DMS153 (cell line): ENCODE data around the gene ENSA.
"Not testable (repeated sequence)": the region's sequence is repeated elsewhere in the genome, so short reads cannot be mapped to it uniquely, and the experiment has no call there.

Source experiments
- DNase-seq: peaks from one replicate; lab custom pipeline; 2025; lab: John Stamatoyannopoulos, UW

Gene ENSA

GRCh38 chr1:150621497-150622302, 7.7 kb downstream of the ENSA start:
- DNase-seq, result no peak

DNA sequence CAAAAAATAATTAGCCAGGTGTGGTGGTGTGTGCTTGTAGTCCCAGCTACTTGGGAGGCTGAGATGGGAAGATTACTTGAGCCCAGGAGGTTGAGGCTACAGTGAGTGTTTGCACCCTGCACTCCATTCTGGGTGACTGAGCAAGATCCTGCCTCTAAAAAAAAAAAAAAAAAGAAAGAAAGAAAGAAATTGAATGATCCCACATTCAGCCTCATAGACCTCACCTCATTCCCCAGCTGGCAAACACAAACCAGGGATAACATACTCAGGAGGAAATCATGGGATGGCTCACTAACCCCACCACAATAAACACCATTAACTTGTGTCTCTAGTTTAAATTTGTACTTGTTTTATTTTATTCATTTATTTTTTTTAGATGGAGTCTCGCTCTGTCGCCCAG, 8.5 kb downstream of the ENSA start:
- DNase-seq, result no peak

GRCh38 chr1:150619576-150620509, 9.6 kb downstream of the ENSA start:
- peak; percentile 37 for DNase-seq

DNA sequence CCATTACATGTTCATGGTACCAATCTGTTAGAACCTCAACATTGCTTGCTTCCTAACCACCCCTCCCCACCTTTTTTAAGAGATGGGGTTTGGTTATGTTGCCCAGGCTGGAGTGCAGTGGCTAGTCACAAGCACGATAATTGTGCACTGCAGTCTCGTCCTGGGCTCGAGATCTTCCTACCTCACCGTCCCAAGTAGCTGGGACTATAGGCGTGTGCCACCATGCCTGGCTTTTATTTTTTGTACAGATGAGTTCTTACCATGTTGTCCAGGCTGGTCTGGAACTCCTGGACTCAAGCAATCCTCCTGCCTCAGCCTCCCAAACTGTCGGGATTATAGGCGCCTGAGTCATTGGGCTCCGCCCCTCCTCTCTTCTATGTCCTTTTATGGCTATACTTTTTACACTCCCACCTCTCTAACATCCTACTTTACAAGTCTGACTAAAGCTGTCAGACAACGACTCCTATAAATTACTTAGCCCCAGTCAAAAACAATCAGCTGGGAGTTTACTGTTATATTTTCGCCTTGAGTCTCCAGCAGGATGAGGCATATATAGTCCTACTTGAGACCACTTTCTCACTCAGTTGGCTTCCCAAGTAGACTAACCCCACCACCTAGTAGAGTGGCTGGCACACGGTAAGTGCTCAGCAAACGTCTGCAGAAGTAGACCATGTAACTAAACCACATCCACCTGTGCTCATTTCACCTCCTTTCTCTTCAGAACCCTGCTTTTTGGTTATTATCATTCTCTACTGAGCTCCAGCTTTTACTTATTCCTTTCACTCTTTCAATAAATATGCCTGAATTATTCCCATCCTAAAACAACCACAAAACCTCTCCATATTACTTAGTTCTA, 13.8 kb downstream of the ENSA start:
- no peak for DNase-seq

GRCh38 chr1:150613061-150613920, 16.1 kb downstream of the ENSA start:
- DNase-seq, result peak; percentile 97

- no peak for DNase-seq
Observed at GRCh38 chr1:150612014-150612345, 17.4 kb downstream of the ENSA start.

DNA sequence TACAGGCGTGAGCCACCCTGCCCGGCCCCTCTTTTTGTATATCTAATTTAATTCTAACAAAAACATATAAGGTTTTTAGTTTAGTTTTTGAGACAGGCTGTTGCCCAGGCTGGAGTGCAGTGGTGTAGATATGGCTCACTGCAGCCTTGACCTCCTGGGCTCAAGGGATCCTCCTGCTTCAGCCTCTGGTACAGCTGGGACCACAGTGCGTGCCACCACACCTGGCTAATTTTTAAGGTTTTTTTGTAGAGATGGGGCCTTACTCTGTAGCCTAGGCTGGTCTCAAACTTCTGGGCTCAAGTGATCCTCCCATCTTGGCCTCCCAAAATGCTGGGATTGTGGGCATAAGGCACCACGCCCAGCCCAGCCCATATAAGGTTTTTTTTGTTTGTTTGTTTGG, 18.8 kb downstream of the ENSA start:
- no peak for DNase-seq

DNA sequence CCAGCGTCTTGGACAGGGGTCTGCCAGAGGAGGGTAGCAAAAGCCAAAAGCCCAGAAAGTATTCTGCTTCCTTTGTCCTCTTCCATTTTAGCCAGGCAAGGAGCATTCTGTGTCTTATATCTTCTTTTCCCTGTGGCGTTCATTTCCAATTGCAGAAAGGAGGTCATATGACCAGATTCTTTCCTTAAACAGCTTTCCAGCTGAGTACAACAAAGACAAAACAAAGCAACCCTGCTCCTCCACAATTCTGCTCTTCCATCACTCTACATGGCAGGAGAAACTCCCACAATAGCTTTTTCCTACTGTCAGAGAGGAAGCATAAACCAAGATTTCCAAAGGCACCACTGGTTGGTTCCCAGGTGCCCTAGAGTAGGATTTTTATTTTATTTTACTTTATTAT, 19.7 kb downstream of the ENSA start:
- no peak for DNase-seq

DNA sequence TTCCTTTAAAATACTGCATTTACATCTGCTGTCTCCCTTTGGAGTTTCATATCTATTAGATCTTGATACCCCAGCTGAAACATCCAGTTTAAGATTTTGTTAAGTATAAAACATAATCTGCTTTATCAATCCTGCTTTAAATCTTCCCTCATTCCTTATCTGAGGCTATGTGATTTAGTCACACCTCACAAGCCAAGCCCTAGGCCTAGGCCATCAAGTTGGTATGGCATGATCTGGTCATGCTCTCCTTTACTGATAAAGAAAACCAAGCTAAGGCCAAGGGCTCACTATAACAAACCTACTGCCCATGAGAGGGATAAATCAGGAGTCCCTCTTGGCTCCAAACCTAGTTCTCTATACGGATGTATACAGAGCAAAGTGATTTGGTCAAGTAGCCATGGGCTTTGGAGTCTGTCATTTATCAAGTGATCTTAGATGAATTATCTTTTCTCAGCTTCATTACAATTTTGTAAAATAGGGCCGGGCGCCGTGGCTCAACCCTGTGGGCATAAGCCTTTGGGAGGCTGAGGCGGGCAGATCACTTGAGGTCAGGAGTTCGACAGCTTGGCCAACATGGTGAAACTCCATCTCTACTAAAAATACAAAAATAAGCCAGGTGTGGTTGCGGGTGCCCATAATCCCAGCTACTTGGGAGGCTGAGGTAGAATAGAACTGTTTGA, 22.8 kb downstream of the ENSA start:
- DNase-seq, result no peak

DNA sequence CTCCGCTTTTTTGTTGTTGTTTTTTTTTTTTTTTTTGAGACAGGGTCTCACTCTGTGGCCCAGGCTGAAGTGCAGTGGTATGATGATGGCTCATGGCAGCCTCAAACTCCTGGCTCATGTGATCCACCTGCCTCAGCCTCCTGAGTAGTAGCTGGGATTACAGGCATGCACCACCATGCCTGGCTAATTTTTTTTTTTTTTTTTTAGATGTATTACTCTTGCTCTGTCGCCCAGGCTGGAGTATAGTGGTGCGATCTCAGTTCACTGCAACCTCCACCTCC, 24.0 kb downstream of the ENSA start:
- not testable (repeated sequence) for DNase-seq

GRCh38 chr1:150604226-150604588, 25.2 kb downstream of the ENSA start:
- no peak for DNase-seq

GRCh38 chr1:150603711-150604110, 25.7 kb downstream of the ENSA start:
- DNase-seq, result no peak

- not testable (repeated sequence) for DNase-seq
Observed at GRCh38 chr1:150602372-150602771, 27.0 kb downstream of the ENSA start.

DNA sequence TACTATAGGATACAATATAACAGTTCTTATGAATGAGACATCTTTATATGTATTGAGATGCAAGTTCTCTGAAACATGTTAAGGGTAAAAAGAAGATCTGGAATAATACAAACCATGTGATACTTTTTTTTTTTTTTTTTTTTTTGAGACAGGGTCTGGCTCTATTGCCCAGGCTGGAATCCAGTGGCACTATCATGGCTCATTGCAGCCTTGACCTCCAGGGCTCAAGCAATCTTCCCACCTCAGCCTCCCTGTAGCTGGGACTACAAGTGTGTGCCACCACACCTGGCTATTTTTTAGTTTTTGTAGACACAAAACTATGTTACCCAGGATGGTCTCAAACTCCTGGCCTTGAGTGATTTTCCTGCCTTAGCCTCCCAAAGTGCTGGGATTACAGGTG, 27.9 kb downstream of the ENSA start:
- DNase-seq, result no peak

GRCh38 chr1:150598346-150598745, 31.1 kb downstream of the ENSA start:
- not testable (repeated sequence) for DNase-seq

DNA sequence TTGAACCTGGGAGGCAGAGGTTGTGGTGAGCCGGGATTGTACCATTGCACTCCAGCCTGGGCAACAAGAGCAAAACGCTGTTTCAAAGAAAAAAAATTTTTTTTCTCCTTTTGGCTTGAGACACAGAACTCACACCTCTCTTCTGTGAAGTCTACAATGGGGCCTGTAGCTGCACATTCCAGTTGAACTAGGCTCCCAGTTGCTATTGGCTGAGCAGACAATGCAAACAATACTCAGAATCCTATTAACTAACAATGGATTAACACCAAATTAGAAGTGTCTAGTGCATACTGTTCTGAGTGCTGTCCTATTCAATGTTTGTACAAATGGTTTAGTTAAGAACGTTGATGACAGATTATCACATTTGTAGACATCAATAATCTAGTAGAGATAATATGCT, 32.4 kb downstream of the ENSA start:
- DNase-seq, result no peak

DNA sequence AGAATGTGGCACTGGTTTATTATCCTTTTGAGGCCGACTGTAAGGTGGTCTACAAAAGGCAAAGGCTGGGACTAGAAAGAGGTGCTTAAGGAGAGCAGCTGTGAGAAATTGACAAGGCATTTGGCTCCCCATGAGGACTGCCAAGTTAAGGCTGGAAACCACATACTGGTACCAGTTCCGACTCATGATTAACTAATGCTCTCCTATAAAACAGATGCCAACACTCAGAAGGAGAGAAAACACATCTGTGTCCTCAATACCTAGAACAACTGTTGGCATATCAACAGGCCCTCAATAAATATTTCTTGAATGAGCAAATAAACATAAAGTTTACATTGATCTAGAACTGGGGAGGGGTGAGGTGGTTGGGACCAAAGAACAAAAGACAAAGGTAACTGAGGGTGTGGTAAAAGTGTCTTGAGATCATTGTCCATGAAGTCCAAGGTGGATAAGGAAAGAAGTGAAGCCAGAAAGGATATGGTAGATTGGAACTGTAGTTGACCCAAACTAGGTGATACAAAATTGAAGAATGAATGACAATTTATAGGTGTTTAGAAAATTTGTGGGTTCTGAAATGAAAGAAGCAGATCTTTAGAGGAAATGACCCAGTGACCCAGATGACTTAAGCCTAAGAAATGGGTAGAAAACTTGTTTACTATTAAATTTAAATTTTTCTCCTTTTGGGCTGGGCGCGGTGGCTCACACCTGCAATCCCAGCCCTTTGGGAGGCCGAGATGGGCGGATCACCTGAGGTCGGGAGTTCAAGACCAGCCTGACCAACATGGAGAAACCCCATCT, 33.1 kb downstream of the ENSA start:
- DNase-seq, result no peak

DNA sequence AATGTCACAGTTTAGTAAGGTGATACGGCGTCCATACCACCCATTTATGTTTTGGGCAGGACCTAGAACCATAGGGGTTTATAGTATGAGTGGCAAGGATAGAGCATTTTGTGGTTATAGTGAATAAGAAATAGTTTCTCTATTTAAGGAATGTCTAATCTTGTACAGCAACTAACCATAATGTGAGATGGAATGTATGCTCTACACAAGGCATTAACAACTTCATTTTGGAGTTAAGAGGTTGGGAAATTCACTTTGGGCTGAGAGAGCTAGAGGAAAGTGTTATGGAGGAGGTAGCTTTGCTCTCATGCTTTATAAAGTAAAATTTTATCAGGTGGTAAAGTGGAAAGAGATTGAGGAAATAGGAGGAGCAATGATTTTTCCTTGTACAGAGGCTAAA, 47.0 kb downstream of the ENSA start:
- DNase-seq, result no peak

DNA sequence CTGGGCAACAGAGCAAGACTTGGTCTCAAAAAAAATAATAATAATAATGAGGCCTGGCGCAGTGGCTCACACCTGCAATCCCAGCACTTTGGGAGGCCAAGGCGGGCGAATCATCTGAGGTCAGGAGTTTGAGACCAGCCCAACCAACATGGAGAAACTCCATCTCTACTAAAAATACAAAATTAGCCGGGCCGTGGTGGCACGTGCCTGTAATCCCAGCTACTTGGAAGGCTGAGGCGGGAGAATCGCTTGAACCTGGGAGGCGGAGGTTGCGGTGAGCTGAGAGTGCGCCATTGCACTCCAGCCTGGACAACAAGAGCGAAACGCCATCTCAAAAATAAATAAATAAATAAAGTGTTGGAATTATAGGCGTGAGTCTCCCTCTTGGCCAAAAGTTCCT, 47.5 kb downstream of the ENSA start:
- DNase-seq, result not testable (repeated sequence)

DNA sequence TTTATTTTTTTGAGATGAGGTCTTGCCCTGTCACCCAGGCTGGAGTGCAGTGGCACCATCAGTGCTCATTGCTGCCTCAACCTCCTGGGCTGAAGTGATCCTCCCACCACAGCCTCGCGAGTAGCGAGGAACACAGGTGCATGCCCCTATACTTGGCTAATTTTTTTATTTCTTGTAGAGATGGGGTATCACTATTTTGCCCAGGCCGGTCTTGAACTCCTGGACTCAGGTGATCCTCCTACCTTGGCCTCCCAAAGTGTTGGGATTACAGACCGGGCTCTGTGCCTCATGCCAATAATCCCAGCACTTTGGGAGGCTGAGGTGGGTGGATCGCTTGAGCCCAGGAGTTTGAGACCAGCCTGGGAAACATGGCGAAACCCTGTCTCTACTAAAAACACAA, 48.0 kb downstream of the ENSA start:
- not testable (repeated sequence) for DNase-seq
